Measurements from ENCODE around the gene NSMCE1. TPM values are rescaled to one million over a fixed set of nuclear protein-coding genes. Genes with fewer than 3 reads are reported as not detected.

NSMCE1 gene
- total and polyA plus RNA-seq, 8 donors = 48.6 to 71.7 (median 65.0) TPM

DNA sequence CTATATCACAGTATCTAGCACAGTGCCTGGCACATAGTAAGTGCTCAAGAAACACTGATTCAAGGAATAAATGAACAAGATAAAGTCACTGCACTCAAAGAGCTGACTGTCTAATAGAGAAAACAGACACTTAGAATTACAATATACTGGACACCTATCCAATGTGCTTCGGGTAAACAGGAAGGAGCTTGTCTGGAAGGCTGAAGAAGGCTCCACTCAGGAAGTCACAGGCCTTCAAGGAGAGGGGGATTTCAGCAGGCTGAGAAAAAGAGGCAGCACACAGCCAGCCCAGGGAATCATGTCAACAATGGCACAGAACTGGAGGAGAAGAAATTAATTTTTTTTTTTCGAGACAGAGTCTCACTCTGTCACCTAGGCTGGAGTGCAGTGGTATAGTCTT is 35.5 kb upstream of the NSMCE1 start:
- H3K36me3 ChIP-seq = no peaks in the 10 kb centered on the region
- TF ChIP-seq, protein P1, sequence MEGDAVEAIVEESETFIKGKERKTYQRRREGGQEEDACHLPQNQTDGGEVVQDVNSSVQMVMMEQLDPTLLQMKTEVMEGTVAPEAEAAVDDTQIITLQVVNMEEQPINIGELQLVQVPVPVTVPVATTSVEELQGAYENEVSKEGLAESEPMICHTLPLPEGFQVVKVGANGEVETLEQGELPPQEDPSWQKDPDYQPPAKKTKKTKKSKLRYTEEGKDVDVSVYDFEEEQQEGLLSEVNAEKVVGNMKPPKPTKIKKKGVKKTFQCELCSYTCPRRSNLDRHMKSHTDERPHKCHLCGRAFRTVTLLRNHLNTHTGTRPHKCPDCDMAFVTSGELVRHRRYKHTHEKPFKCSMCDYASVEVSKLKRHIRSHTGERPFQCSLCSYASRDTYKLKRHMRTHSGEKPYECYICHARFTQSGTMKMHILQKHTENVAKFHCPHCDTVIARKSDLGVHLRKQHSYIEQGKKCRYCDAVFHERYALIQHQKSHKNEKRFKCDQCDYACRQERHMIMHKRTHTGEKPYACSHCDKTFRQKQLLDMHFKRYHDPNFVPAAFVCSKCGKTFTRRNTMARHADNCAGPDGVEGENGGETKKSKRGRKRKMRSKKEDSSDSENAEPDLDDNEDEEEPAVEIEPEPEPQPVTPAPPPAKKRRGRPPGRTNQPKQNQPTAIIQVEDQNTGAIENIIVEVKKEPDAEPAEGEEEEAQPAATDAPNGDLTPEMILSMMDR (IDR thresholded peaks at IDR 0.05) = no peak
- no peak overlapping the region for H3K4me3 ChIP-seq
- ATAC-seq = no peak
- peaks cover 4 to 40% of the 10 kb centered on the region in 2 donors for H3K4me1 ChIP-seq
- no peaks in the 10 kb centered on the region for H3K27me3 ChIP-seq
- H3K9me3 ChIP-seq = no peaks in the 10 kb centered on the region
- DNase-seq = no peak
- intact Hi-C loops (cut with DNase I) = no loop called here
- peak overlapping the region in 1 of 2 donors; percentile 81 for H3K27ac ChIP-seq

DNA sequence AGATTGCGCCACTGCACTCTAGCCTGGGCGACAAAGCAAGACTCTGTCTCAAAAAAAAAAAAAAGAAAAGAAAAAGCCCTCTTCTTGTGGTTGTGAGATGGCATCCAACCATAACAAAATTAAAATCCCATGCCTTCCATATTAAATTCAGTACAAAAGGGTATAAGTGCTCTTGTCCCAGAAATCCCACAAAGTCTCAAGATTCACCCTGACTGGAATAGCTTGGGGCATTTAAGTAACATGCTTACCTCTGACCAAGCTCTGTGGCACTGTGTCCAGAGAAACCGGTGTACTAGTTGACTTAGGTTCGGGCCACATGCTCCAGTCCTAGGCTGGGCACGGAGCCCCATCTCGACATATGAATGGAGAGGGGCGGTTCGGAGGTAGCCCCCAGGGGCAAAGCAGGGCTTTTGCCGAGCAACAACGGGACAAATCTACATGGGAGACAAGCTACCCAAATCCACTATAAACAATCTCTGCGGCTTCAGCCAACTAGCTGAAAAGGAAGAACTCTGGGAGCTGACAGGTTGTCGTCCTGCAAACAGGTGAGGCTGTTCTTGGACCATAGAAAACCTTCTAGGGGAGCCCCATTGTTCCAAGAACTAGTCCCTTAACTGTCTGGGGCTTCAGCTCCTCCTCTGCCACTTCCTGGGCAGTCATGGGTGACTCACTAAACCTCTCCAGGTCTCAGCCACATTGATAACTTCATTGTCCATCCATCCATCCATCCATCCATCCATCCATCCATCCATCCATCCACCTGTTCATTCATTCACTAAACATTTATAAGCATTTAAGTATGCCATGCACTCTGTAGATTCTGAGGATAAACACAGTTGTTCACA is 34.9 kb upstream of the NSMCE1 start:
- H3K4me1 ChIP-seq = peaks cover 4 to 42% of the 10 kb centered on the region in 2 donors
- no peak overlapping the region for H3K4me3 ChIP-seq
- H3K27me3 ChIP-seq = no peaks in the 10 kb centered on the region
- TF ChIP-seq, protein P1 (IDR thresholded peaks at IDR 0.05) = no peak
- H3K9me3 ChIP-seq = no peaks in the 10 kb centered on the region
- DNase-seq (no peak), ATAC-seq (no peak)
- intact Hi-C loops (cut with DNase I) = no loop called here
- H3K27ac ChIP-seq = no peak overlapping the region
- H3K36me3 ChIP-seq = no peaks in the 10 kb centered on the region

DNA sequence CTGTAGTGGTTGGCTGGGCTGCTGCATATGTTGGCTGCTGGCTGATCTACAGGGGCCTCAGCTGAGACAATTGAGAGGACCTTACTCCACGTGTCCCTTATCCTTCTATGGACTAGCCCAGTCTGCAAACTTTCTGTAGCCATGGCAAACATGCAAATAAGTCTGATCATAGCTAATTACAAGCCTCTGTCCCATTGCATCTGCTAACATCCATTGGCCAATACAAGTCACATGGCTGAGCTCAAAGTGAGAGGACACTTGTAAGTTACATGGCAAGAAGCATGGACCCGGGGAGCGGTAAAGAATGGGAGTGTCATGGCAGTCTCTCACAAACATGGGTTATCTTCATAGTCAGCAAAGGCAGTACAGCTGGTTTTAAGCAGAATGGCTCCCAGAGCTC is 33.6 kb upstream of the NSMCE1 start:
- intact Hi-C loops (cut with DNase I) = no loop called here
- no peaks in the 10 kb centered on the region for H3K9me3 ChIP-seq
- no peak for DNase-seq
- H3K27ac ChIP-seq = no peak overlapping the region
- peaks cover 4 to 42% of the 10 kb centered on the region in 2 donors for H3K4me1 ChIP-seq
- H3K27me3 ChIP-seq = no peaks in the 10 kb centered on the region
- no peaks in the 10 kb centered on the region for H3K36me3 ChIP-seq
- H3K4me3 ChIP-seq = no peak overlapping the region
- TF ChIP-seq, protein P1 (IDR thresholded peaks at IDR 0.05) = no peak
- ATAC-seq = no peak

- no peak for DNase-seq
- no peaks in the 10 kb centered on the region for H3K9me3 ChIP-seq
- H3K4me3 ChIP-seq = no peak overlapping the region
- H3K27me3 ChIP-seq = no peaks in the 10 kb centered on the region
- peaks cover 4 to 42% of the 10 kb centered on the region in 2 donors for H3K4me1 ChIP-seq
- TF ChIP-seq, protein P1 (IDR thresholded peaks at IDR 0.05) = no peak
- no peak for ATAC-seq
- no peaks in the 10 kb centered on the region for H3K36me3 ChIP-seq
- intact Hi-C loops (cut with DNase I) = no loop called here
- no peak overlapping the region for H3K27ac ChIP-seq
Observed at GRCh38 chr16:27301236-27301861, 32.8 kb upstream of the NSMCE1 start.

DNA sequence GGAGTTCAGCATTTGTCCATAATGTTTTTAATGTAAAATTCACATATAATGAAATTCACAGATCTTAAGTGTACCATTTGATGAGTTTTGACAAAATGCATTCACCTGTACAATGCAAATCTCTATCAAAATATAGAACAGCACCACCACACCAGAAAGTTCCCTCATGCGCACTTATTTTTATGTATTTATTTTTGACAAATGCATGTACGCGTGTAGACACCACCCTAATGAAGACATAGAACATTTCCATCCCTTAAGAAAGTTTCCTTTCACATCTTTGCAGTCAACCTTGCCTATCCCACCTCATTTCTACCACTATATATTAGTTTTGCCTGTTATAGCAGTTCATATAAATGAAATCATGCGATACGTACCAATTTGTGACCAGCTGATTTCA is 29.6 kb upstream of the NSMCE1 start:
- DNase-seq = no peak
- Histone ChIP-seq H3K36me3 (no peaks in the 10 kb centered on the region), H3K27me3 (no peaks in the 10 kb centered on the region), H3K9me3 (no peaks in the 10 kb centered on the region), H3K4me3 (no peak overlapping the region), H3K4me1 (peaks cover 0 to 14% of the 10 kb centered on the region in 2 donors), H3K27ac (no peak overlapping the region)
- intact Hi-C loops (cut with DNase I) = no loop called here
- TF ChIP-seq, protein P1 (IDR thresholded peaks at IDR 0.05) = no peak
- ATAC-seq = no peak
